ENCODE results near the gene STK32C. TPM values are rescaled to one million over a fixed set of nuclear protein-coding genes. Genes with fewer than 3 reads are reported as not detected.

The STK32C gene
- total RNA-seq, 4 donors from 2014 or later = 1.3 to 5.6 (median 4.7) TPM

DNA sequence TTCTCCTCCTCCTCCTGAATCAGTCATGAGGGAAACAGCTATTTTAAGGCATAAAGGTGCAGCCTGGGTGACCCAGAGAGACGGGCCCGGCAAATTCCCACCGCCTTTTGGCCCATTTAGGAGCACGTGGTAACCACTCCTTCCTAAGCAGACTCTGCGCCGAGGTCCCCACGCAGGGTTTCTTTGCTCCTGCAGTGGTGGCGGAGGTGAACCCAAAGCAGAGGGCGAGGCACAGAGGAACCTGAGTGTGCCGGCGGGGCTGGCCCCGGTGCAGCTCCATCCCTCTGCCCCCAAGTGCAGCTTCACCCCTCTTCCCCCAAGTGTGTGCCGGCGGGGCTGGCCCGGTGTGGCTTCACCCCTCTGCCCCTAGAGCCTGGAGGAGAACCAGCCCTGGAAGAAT lies 70.4 kb downstream of the STK32C start:
- H3K27ac ChIP-seq = no peak overlapping the region
- no peaks in the 10 kb centered on the region for H3K27me3 ChIP-seq
- peaks cover 3% of the 10 kb centered on the region for H3K4me1 ChIP-seq
- TF ChIP-seq POLR2AphosphoS5 (IDR thresholded peaks at IDR 0.05) = no peak
- no peak for TF ChIP-seq EP300 (IDR thresholded peaks at IDR 0.05)
- TF ChIP-seq POLR2A (IDR thresholded peaks at IDR 0.05) = no peak
- TF ChIP-seq, protein P1, sequence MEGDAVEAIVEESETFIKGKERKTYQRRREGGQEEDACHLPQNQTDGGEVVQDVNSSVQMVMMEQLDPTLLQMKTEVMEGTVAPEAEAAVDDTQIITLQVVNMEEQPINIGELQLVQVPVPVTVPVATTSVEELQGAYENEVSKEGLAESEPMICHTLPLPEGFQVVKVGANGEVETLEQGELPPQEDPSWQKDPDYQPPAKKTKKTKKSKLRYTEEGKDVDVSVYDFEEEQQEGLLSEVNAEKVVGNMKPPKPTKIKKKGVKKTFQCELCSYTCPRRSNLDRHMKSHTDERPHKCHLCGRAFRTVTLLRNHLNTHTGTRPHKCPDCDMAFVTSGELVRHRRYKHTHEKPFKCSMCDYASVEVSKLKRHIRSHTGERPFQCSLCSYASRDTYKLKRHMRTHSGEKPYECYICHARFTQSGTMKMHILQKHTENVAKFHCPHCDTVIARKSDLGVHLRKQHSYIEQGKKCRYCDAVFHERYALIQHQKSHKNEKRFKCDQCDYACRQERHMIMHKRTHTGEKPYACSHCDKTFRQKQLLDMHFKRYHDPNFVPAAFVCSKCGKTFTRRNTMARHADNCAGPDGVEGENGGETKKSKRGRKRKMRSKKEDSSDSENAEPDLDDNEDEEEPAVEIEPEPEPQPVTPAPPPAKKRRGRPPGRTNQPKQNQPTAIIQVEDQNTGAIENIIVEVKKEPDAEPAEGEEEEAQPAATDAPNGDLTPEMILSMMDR (IDR thresholded peaks at IDR 0.05) = no peak
- no peak overlapping the region for H3K4me3 ChIP-seq
- H3K9me3 ChIP-seq = no peaks in the 10 kb centered on the region
- no peaks in the 10 kb centered on the region for H3K36me3 ChIP-seq
- 82% methylated on average over 12 of the region's 15 CpGs for WGBS
- no peak for DNase-seq (ENCODE audit: low spot score in 2 of 2)

DNA sequence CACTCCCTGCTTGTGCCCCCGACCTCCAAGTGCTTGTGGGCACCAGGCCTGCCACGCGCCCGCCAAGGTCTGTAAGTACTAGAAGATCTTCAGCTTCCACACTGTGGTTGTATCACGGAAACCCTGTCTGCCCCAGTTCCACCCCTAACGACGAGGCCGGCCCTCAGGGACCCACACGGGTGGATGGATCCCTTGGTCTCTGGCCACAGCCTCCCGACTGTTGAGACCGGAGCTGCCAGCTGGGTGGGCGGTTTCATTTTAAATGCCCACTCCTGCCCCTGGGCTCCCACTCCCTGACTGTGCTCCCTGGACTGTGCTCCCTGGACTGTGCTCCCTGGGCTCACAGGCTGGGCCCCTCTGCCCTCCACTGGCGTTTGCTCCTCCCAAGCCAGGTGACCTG lies 70.9 kb downstream of the STK32C start:
- Histone ChIP-seq H3K36me3 (no peaks in the 10 kb centered on the region), H3K4me1 (peaks cover 3% of the 10 kb centered on the region), H3K27me3 (no peaks in the 10 kb centered on the region), H3K27ac (no peak overlapping the region), H3K4me3 (no peak overlapping the region), H3K9me3 (no peaks in the 10 kb centered on the region)
- DNase-seq (ENCODE audit: low spot score in 2 of 2) = no peak
- 80% methylated on average over 2 of the region's 13 CpGs for WGBS
- TF ChIP-seq POLR2AphosphoS5 (IDR thresholded peaks at IDR 0.05) (no peak), POLR2A (IDR thresholded peaks at IDR 0.05) (no peak), EP300 (IDR thresholded peaks at IDR 0.05) (no peak)
- TF ChIP-seq, protein P1 (IDR thresholded peaks at IDR 0.05) = no peak

DNA sequence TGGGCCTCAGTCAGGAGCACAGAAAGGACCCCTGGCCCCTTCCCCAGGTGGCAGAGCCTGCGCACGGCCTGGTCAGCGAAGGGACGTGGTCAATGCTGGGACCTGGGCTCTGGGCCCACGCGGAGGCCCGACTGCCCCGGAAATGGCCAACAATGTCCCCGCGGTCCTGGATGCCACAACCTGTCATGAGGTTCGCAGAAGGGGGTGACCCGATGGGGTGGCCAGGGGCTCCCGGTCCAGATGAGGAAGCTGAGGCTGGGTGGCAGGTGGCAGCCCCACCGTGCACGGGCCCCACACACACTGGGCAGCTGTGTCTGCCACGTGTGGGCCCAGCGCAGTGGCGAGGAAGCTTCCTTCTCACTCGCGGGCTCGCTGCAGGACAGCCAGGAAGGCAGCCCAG lies 71.6 kb downstream of the STK32C start:
- Histone ChIP-seq H3K4me3 (no peak overlapping the region), H3K27me3 (no peaks in the 10 kb centered on the region), H3K9me3 (no peaks in the 10 kb centered on the region), H3K4me1 (peaks cover 3% of the 10 kb centered on the region), H3K36me3 (no peaks in the 10 kb centered on the region), H3K27ac (no peak overlapping the region)
- WGBS = 98% methylated on average over 13 of the region's 21 CpGs
- TF ChIP-seq EP300 (IDR thresholded peaks at IDR 0.05) = no peak
- no peak for TF ChIP-seq POLR2A (IDR thresholded peaks at IDR 0.05)
- no peak for TF ChIP-seq POLR2AphosphoS5 (IDR thresholded peaks at IDR 0.05)
- TF ChIP-seq, protein P1 (IDR thresholded peaks at IDR 0.05) = no peak
- no peak for DNase-seq (ENCODE audit: low spot score in 2 of 2)

DNA sequence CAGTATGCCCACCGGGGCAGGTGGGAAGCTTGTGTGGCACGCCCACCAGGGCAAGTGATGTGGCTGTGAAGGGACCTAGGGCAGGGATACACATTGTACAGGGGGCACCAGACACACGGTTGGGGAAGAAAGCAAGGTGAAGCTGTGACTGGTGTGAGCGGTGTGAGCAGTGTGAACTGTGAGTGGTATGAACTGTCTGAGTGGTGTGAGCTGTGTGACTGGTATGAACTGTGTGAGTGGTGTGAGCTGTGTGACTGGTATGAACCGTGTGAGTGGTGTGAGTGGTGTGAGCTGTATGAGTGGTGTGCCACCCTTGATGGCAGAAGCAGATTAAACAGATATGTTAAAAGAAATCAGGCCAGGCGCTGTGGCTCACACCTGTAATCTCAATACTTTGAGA lies 72.9 kb downstream of the STK32C start:
- no peak for TF ChIP-seq POLR2AphosphoS5 (IDR thresholded peaks at IDR 0.05)
- no peak for TF ChIP-seq POLR2A (IDR thresholded peaks at IDR 0.05)
- TF ChIP-seq, protein P1 (IDR thresholded peaks at IDR 0.05) = no peak
- TF ChIP-seq EP300 (IDR thresholded peaks at IDR 0.05) = no peak
- Histone ChIP-seq H3K9me3 (no peaks in the 10 kb centered on the region), H3K4me1 (peaks cover 3% of the 10 kb centered on the region), H3K27ac (no peak overlapping the region), H3K4me3 (no peak overlapping the region), H3K36me3 (no peaks in the 10 kb centered on the region), H3K27me3 (no peaks in the 10 kb centered on the region)
- WGBS = 92% methylated on average over 6 of the region's 6 CpGs
- no peak for DNase-seq (ENCODE audit: low spot score in 2 of 2)

DNA sequence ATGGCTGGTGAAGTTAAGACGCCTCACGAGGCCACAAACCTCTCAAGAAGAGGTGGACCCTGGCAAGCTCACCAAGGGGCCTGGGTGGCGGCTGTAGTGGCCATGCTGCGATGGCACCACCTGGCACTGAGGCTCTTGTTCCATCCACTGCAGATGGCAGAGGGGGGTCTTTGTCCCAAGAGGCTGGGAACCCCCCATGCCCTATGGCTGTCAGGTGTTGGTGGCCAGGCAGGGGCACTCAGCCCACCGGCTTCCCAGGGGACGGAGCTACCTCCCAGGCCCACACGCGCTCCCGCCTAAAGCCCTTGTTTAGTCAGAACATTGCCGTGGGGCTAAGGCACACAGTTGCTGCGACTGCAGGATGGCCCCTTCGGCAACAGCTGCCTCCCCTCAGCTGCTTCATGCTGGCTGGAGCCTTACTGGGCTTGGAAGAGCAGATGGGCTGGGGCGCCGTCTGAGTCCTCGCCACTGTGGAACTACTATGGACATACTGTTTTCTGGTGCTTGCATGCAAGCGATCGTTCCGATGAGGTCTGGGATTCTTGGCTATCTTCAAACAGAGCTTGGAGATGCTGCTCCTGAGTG lies 74.2 kb downstream of the STK32C start:
- H3K27me3 ChIP-seq = no peaks in the 10 kb centered on the region
- H3K4me1 ChIP-seq = peaks cover 3% of the 10 kb centered on the region
- DNase-seq (ENCODE audit: low spot score in 2 of 2) = no peak
- H3K9me3 ChIP-seq = no peaks in the 10 kb centered on the region
- H3K4me3 ChIP-seq = no peak overlapping the region
- 87% methylated on average over 15 of the region's 18 CpGs for WGBS
- TF ChIP-seq EP300 (IDR thresholded peaks at IDR 0.05) = no peak
- TF ChIP-seq POLR2A (IDR thresholded peaks at IDR 0.05) = no peak
- TF ChIP-seq, protein P1 (IDR thresholded peaks at IDR 0.05) = no peak
- TF ChIP-seq POLR2AphosphoS5 (IDR thresholded peaks at IDR 0.05) = no peak
- no peak overlapping the region for H3K27ac ChIP-seq
- H3K36me3 ChIP-seq = no peaks in the 10 kb centered on the region

All from suprapubic skin (tissue), 4 donors.